GM13976 (cell line): Measurements from ENCODE around the gene LAMB3.
A peak's percentile ranks its signal among the peaks of the same experiment; 100 is the strongest.

Experiments
- DNase-seq: peaks from one replicate; pipeline ENCODE4 v3.0.0; 2012; ENCODE audit warnings: low spot score
- in situ Hi-C: fragments of 300-500 bp; cut with MboI; formaldehyde crosslinking; loops from one replicate; pipeline ENCODE4 v1.12.0; 2022; ENCODE audit warnings: low sequenced_read_pairs, mixed read lengths, inconsistent platforms; ENCODE audit not compliant: unreplicated experiment
- TF ChIP-seq, protein P1 (sequence below): IDR thresholded peaks from 2 replicates; pipeline ENCODE4 v1.5.1; 2012; ENCODE audit warnings: borderline replicate concordance, mild to moderate bottlenecking; ENCODE audit not compliant: insufficient read depth; ENCODE audit errors: extremely low read depth, missing control alignments, control extremely low read depth

LAMB3 gene

DNA sequence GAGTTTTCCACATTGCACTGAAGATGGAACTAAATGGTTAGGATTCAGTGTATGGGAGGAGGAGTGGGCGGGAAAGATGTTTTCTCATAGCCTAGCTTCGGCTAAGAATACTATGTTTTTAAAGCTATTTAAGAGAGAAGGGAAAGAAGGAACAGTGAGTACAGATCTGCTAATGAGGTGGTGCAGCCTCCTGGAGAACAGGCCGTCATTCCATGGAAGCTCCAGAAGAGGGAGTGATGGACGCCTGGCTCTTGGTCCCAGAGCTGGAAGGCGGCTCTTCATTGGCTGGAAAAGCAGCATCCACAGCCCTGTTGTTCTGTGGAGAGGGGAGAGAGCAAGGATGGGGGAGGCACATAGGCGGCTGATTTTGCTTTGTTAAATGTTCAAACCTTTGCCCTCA is 61.8 kb downstream of the LAMB3 start:
- in situ Hi-C loops = no loop called here
- TF ChIP-seq, protein P1, sequence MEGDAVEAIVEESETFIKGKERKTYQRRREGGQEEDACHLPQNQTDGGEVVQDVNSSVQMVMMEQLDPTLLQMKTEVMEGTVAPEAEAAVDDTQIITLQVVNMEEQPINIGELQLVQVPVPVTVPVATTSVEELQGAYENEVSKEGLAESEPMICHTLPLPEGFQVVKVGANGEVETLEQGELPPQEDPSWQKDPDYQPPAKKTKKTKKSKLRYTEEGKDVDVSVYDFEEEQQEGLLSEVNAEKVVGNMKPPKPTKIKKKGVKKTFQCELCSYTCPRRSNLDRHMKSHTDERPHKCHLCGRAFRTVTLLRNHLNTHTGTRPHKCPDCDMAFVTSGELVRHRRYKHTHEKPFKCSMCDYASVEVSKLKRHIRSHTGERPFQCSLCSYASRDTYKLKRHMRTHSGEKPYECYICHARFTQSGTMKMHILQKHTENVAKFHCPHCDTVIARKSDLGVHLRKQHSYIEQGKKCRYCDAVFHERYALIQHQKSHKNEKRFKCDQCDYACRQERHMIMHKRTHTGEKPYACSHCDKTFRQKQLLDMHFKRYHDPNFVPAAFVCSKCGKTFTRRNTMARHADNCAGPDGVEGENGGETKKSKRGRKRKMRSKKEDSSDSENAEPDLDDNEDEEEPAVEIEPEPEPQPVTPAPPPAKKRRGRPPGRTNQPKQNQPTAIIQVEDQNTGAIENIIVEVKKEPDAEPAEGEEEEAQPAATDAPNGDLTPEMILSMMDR = no peak
- no peak for DNase-seq

DNA sequence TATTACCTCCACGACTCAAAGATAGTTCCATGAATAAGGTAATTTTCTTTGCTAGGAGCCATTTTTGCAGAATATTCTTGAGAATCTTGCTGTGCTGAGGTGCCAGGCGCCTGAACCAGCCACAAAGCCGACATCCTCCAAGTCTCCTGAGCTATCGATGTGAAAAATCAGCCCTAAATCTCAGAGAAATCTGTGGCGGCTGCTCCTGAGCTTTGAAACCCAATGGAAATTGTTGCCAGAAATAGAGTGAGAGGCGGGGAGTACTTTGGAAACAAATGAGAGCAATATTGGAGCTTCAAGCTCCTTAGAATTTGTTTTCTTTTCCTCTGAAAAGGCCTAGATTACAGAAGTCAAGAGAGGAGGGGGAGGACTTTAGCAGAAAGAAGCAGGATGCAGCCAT is 62.4 kb downstream of the LAMB3 start:
- in situ Hi-C loops = no loop called here
- TF ChIP-seq, protein P1 = no peak
- no peak for DNase-seq

DNA sequence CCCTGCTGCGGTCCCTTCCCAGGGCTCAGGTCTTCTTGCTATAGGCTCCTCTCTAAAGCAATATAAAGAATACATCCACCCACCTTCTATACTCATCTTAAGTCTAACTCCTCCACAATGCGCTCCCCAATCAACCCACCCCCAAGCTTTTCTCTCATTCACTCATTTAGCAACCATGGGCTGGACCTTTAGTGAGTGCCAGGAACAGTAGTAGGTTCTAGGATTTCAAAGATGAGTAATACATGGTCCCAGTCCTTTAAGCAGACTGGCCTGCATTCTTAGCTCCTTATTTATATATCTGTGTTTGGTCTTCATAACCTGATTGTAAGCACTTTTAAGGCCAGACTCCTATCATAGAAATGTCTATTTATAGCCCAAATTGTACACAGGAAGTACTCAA is 62.8 kb downstream of the LAMB3 start:
- DNase-seq = no peak
- TF ChIP-seq, protein P1 = no peak
- in situ Hi-C loops = no loop called here

DNA sequence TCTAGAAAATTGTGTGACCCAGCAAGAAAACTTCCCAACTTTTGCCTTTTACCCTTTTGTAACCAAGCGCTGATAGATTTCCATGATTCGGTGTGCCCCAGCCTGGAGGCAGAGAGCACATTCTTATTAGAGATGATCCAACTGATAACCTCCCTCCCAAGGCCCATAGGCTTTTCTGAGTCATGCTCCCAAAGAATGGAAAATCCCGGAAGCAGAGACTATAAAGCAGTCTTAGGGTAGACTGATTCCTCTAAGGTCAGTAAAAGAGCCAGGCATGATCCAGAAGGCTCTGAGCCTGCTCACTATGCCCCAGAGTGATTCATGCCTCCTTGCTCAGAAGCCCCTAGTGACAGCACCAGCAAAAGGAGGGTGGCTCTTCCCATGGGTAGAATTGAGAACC is 64.4 kb downstream of the LAMB3 start:
- DNase-seq = no peak
- in situ Hi-C loops = no loop called here
- TF ChIP-seq, protein P1 = no peak

DNA sequence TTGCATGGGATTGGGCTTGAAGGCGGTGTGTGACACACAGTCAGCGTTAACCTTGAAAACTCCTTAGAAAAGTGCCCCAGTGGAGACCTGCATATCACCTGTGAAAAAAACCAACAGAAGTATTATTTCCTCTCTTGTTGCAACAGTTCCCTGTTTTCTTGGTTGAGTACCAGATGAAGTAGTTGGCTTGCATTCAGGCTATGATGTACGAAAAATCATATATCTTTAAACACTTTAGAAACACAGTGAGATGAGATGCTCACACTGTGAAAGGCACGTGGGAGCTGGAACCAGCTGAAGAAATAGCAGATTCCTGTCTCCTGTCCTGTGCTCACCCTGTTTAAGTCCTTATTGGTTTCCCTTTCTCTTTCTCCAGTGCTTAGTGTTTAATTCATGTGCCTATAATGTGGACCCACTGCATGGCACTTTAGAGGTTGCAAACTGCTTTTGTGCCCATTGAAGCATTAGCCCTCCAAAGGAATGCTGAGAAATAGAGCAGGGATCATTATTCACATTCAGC is 65.9 kb downstream of the LAMB3 start:
- TF ChIP-seq, protein P1 = no peak
- DNase-seq = no peak
- in situ Hi-C loops = no loop called here

DNA sequence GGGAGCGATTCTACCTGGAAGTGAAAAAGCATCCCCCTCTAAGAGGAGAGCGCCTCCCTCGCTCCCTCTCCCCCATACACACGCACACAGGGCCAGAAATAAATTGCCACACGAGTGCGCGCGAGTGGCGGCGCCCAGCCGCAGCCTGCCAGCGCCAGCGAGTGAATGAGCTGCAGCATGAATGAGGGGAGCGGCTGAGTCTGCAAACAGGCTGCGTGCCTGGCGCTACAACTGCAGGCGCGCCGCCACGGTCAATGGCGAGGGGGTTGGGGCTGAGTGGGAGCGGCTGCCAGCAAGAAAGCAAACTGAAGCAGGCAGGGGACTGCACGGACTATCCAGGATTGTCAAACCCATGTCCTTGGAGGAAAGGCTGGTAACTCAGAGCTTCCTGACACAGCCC is 66.6 kb downstream of the LAMB3 start:
- DNase-seq = peak; percentile 32
- in situ Hi-C loops = no loop called here

DNA sequence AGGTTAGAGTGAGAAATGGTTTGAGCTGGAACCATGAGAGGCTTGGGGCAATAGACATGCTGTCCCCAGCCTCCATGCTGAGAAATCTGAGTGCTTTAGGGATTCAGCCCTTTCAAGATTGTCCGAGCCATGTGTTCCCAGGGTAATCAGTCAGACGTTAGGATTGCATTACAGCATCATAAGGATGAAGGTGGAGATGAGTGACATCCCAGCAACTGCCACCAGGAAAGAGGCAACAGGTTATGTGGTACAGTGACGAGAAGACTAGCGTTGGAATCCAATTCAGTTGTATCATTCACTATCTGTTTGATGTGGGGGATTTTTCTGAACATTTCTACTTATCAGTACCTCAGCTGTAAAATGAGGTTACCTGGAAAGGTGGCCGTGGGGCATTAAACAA is 67.0 kb downstream of the LAMB3 start:
- in situ Hi-C loops = no loop called here
- TF ChIP-seq, protein P1 = no peak
- DNase-seq = no peak

More for the DNA sequence above, 66.6 kb downstream of the LAMB3 start:
- TF ChIP-seq, protein P1 = no peak
